ENCODE data around the gene KCNA10. TPM values are rescaled to one million over a fixed set of nuclear protein-coding genes. Genes with fewer than 3 reads are reported as not detected.
A peak's percentile ranks its signal among the peaks of the same experiment; 100 is the strongest.

Gene KCNA10
- total RNA-seq, 1 donor from 2014 or later: not detected

- no peak for DNase-seq (ENCODE audit: low read depth)
Observed at GRCh38 chr1:110501488-110502132, 17.4 kb downstream of the KCNA10 start.

GRCh38 chr1:110498270-110498669 lies 20.7 kb downstream of the KCNA10 start:
- no peak for DNase-seq (ENCODE audit: low read depth)

GRCh38 chr1:110495926-110496600 lies 22.9 kb downstream of the KCNA10 start:
- DNase-seq (ENCODE audit: low read depth): peak; percentile 77

GRCh38 chr1:110494522-110495406 lies 24.2 kb downstream of the KCNA10 start:
- DNase-seq (ENCODE audit: low read depth): no peak

- DNase-seq (ENCODE audit: low read depth): no peak
Observed at GRCh38 chr1:110494036-110494435, 24.9 kb downstream of the KCNA10 start.

- no peak for DNase-seq (ENCODE audit: low read depth)
Observed at GRCh38 chr1:110493059-110493699, 25.8 kb downstream of the KCNA10 start.

GRCh38 chr1:110492573-110492972 lies 26.4 kb downstream of the KCNA10 start:
- DNase-seq (ENCODE audit: low read depth): no peak

GRCh38 chr1:110490791-110491451 lies 28.1 kb downstream of the KCNA10 start:
- DNase-seq (ENCODE audit: low read depth): no peak

- no peak for DNase-seq (ENCODE audit: low read depth)
Observed at GRCh38 chr1:110489973-110490542, 28.9 kb downstream of the KCNA10 start.

- DNase-seq (ENCODE audit: low read depth): no peak
Observed at GRCh38 chr1:110489406-110489805, 29.6 kb downstream of the KCNA10 start.

GRCh38 chr1:110488867-110489266 lies 30.1 kb downstream of the KCNA10 start:
- DNase-seq (ENCODE audit: low read depth): no peak

GRCh38 chr1:110488161-110488560 lies 30.8 kb downstream of the KCNA10 start:
- DNase-seq (ENCODE audit: low read depth): no peak

- DNase-seq (ENCODE audit: low read depth): no peak
Observed at GRCh38 chr1:110487726-110488125, 31.2 kb downstream of the KCNA10 start.

GRCh38 chr1:110485725-110486124 lies 33.2 kb downstream of the KCNA10 start:
- no peak for DNase-seq (ENCODE audit: low read depth)

- no peak for DNase-seq (ENCODE audit: low read depth)
Observed at GRCh38 chr1:110484801-110485200, 34.2 kb downstream of the KCNA10 start.

GRCh38 chr1:110483308-110483685 lies 35.7 kb downstream of the KCNA10 start:
- no peak for DNase-seq (ENCODE audit: low read depth)

GRCh38 chr1:110482662-110483307 lies 36.2 kb downstream of the KCNA10 start:
- DNase-seq (ENCODE audit: low read depth): no peak

- no peak for DNase-seq (ENCODE audit: low read depth)
Observed at GRCh38 chr1:110481968-110482623, 36.9 kb downstream of the KCNA10 start.

GRCh38 chr1:110480356-110481096 lies 38.4 kb downstream of the KCNA10 start:
- no peak for DNase-seq (ENCODE audit: low read depth)

All from myocyte (in vitro differentiated cells).